Gastroesophageal sphincter (tissue), 4 donors: ENCODE data around the gene DRC1. TPM values are rescaled to one million over a fixed set of nuclear protein-coding genes. Genes with fewer than 3 reads are reported as not detected.

Experiments
- ATAC-seq: fragments of 150-250 bp; one replicate; pipeline ENCODE4 v1.9.1; 2016; ENCODE audit warnings: mild to moderate bottlenecking, moderate library complexity
- H3K27ac ChIP-seq, 4 donors: fragments of 200-600 bp; sonication (generic) in 3 of 4; 1 replicate in 3 of 4; 2 replicates in 1 of 4; pipeline ENCODE4 v1.5.1; 2016 to 2019
- H3K27me3 ChIP-seq: fragments of 200-600 bp; sonication (generic); one replicate; pipeline ENCODE4 v1.5.1; 2019
- H3K36me3 ChIP-seq, 2 donors: fragments of 200-600 bp; sonication (generic); one replicate each; pipeline ENCODE4 v1.5.1; 2019; ENCODE audit warnings: control low read depth in 1 of 2
- H3K4me1 ChIP-seq, 3 donors: fragments of 200-600 bp; sonication (generic); 1 replicate in 2 of 3; 2 replicates in 1 of 3; pipeline ENCODE4 v1.5.1; 2016 to 2019; ENCODE audit warnings: control low read depth in 2 of 3
- H3K4me3 ChIP-seq, 2 donors: fragments of 200-600 bp; sonication (generic); one replicate each; pipeline ENCODE4 v1.5.1; 2019; ENCODE audit warnings: mild to moderate bottlenecking in 1 of 2, moderate library complexity in 1 of 2
- H3K9me3 ChIP-seq, 3 donors: fragments of 200-600 bp; sonication (generic); one replicate each; pipeline ENCODE4 v1.5.1; 2017 to 2019; ENCODE audit warnings: control low read depth in 2 of 3
- CTCF ChIP-seq, 4 experiments: fragments of 200-600 bp in 2 of 4; fragments of 450-650 bp in 2 of 4; sonication (generic) in 1 of 4; IDR thresholded peaks; one replicate each; pipeline ENCODE4 v1.5.1; 2017 to 2019; ENCODE audit warnings: antibody characterized with exemption in 4 of 4, mild to moderate bottlenecking in 2 of 4, moderate library complexity in 2 of 4
- EP300 ChIP-seq: sonication (generic); formaldehyde crosslinking; IDR thresholded peaks from one replicate; pipeline ENCODE4 v1.6.1; 2017; ENCODE audit warnings: antibody characterized with exemption, mild to moderate bottlenecking
- POLR2A ChIP-seq, 2 donors: fragments of 450-650 bp; IDR thresholded peaks; one replicate each; pipeline ENCODE4 v1.6.1; 2017; ENCODE audit warnings: antibody characterized with exemption in 2 of 2, mild to moderate bottlenecking in 2 of 2, moderate library complexity in 1 of 2
- POLR2AphosphoS5 ChIP-seq: sonication (generic); formaldehyde crosslinking; IDR thresholded peaks from one replicate; pipeline ENCODE4 v1.6.1; 2017; ENCODE audit warnings: antibody characterized with exemption
- WGBS, 2 donors: methylation state at CpG; one replicate each; pipeline ENCODE4 v1.1.5; 2018; ENCODE audit warnings: low coverage in 1 of 2; 5-methylcytosine and 5-hydroxymethylcytosine counted together
- total RNA-seq, 4 donors: library from RNA; depleted of rRNA; stranded (reverse); fragments of >200 nt; gene quantifications; one replicate each; pipeline ENCODE4 v1.1.0, GENCODE V29; 2016

The DRC1 gene
- total RNA-seq, 4 donors from 2014 or later, result 0.27 to 2.3 (median 0.54) TPM; not detected in 1

GRCh38 chr2:26479789-26480565, 78.3 kb downstream of the DRC1 start:
- Histone ChIP-seq H3K4me1 (peaks cover 0 to 17% (median 0%) of the 10 kb centered on the region in 3 donors), H3K4me3 (no peak overlapping the region), H3K9me3 (no peaks in the 10 kb centered on the region), H3K27me3 (peaks cover 6% of the 10 kb centered on the region), H3K27ac (no peak overlapping the region), H3K36me3 (no peaks in the 10 kb centered on the region)
- no peak for ATAC-seq
- WGBS, 2 donors, result 80 to 90% methylated on average over 1 to 2 of the region's 21 CpGs
- no peak for TF ChIP-seq POLR2AphosphoS5
- TF ChIP-seq POLR2A (IDR thresholded peaks at IDR 0.05), result no peak
- TF ChIP-seq CTCF (IDR thresholded peaks at IDR 0.05), result no peak
- no peak for TF ChIP-seq EP300

DNA sequence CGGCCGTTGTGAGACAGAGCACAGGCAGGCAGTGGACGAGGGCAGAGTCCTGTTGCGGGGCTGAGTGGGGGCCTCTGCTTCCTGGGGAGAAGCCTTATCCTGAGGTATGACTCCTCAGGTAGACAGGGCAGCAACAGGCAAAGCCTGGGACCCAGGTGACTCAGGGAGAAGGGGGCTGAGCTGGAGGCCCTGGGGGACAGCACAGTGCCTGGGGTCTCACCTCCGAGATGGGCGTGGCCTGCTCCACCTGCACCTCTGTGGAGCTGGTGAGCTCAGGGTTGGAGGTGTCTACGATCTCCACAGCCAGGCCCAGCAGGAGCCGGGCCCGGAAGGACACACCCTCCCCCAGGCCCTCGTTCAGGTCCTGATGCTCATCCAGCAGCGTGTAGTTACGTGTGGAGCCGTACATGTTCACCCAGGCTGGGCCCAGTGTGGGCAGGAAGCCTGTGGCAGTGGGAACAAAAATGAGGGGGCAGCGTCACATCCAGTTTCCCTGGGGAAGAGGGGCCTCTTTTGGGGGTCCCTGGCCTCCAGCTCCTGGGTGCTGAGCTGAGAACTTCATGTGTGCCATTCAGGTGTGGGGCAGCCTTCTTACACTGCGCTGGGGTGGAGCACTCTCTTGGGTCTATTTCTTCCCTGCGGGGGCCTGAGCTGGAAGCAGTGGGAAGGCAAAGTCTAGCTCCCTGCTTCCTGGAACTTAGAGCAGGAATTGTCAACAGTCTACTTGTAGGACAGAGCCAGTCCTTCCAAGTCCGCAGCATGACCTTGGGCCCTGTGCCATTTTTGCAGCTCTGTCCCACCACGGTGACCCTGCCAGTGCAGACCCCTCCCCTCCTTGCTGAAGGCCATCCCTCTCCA, 79.1 kb downstream of the DRC1 start:
- H3K27ac ChIP-seq, result no peak overlapping the region

DNA sequence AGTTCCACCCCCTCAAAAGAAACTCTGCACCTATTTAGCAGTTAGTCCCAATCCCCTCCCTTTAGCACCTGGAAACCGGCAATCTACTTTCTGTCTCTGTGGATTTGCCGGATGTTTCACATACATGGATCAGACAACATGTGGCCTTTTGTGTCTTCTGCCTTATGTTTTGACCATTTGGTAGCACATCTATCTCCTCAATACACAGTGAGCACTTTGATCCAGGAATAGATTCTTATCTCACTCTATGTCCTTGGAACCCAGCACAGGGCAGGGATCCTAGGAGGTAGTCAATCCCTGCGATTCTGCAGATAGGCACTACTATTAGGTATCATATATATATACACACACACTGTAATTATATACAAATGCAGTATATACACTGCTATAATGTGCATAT, 80.0 kb downstream of the DRC1 start:
- TF ChIP-seq POLR2A (IDR thresholded peaks at IDR 0.05), result no peak
- TF ChIP-seq POLR2AphosphoS5, result no peak
- TF ChIP-seq EP300, result no peak
- no peak for TF ChIP-seq CTCF (IDR thresholded peaks at IDR 0.05)
- WGBS, 2 donors, result 83 to 90% methylated on average over 3 of the region's 3 CpGs
- Histone ChIP-seq H3K27me3 (peaks cover 13% of the 10 kb centered on the region), H3K27ac (no peak overlapping the region), H3K9me3 (no peaks in the 10 kb centered on the region), H3K4me1 (peaks cover 0 to 17% (median 0%) of the 10 kb centered on the region in 3 donors), H3K4me3 (no peak overlapping the region), H3K36me3 (no peaks in the 10 kb centered on the region)
- no peak for ATAC-seq

More for the DNA sequence above, 79.1 kb downstream of the DRC1 start:
- no peaks in the 10 kb centered on the region for H3K36me3 ChIP-seq
- ATAC-seq, result no peak
- peaks cover 0 to 17% (median 0%) of the 10 kb centered on the region in 3 donors for H3K4me1 ChIP-seq
- TF ChIP-seq POLR2A (IDR thresholded peaks at IDR 0.05) (no peak), POLR2AphosphoS5 (no peak), CTCF (IDR thresholded peaks at IDR 0.05) (no peak), EP300 (no peak)
- peaks cover 12% of the 10 kb centered on the region for H3K27me3 ChIP-seq
- H3K4me3 ChIP-seq, result no peak overlapping the region
- no peaks in the 10 kb centered on the region for H3K9me3 ChIP-seq
- WGBS, 2 donors, result 55 to 68% methylated on average over 2 to 6 of the region's 18 CpGs

- WGBS, 2 donors, result 84 to 89% methylated on average over 17 to 22 of the region's 30 CpGs
- H3K4me3 ChIP-seq, result no peak overlapping the region
- H3K36me3 ChIP-seq, result no peaks in the 10 kb centered on the region
- peaks cover 13% of the 10 kb centered on the region for H3K27me3 ChIP-seq
- TF ChIP-seq EP300 (no peak), POLR2AphosphoS5 (no peak), POLR2A (IDR thresholded peaks at IDR 0.05) (no peak), CTCF (IDR thresholded peaks at IDR 0.05) (no peak)
- ATAC-seq, result no peak
- H3K4me1 ChIP-seq, result peaks cover 0 to 15% (median 0%) of the 10 kb centered on the region in 3 donors
- no peaks in the 10 kb centered on the region for H3K9me3 ChIP-seq
- H3K27ac ChIP-seq, result no peak overlapping the region
These were observed 80.7 kb downstream of the DRC1 start for GRCh38 chr2:26482211-26483026.
